ENCODE results near the gene PRPF8.

GRCh38 chr17:1714427-1714979 is 29.8 kb upstream of the PRPF8 start:
- TF ChIP-seq CTCF (IDR thresholded peaks at IDR 0.05; ENCODE audit: insufficient read depth, low read length) (no peak), POLR2AphosphoS5 (IDR thresholded peaks at IDR 0.05; ENCODE audit: low read depth) (no peak), REST (IDR thresholded peaks at IDR 0.05; ENCODE audit: insufficient replicate concordance, low read depth) (no peak), GABPA (IDR thresholded peaks at IDR 0.05; ENCODE audit: low read depth) (no peak)
